Common myeloid progenitor, CD34-positive (primary cell): Measurements from ENCODE around the gene AMPD2.
A peak's percentile ranks its signal among the peaks of the same experiment; 100 is the strongest.

Experiments used
- CTCF ChIA-PET: fragments of 350-600 bp; sonication (Branson Sonifier 250); formaldehyde crosslinking; loops from one replicate; lab custom pipeline; 2021; ENCODE audit warnings: antibody characterized with exemption; lab: Charles Lee
- POLR2A ChIA-PET: fragments of 350-600 bp; sonication (Branson Sonifier 250); formaldehyde crosslinking; loops from one replicate; lab custom pipeline; 2021; ENCODE audit warnings: antibody characterized with exemption; lab: Charles Lee
- DNase-seq, 3 donors: peaks; one replicate each; pipeline versions ENCODE4 v3.0.0 to v3.0.0-alpha.2; 2013
- H3K27ac ChIP-seq, 2 experiments: 1 replicate in 1 of 2; 2 replicates in 1 of 2; pipeline ENCODE4 v1.7.0; 2013; ENCODE audit warnings: inconsistent platforms in 2 of 2, low read length in 2 of 2, mild to moderate bottlenecking in 2 of 2, low read depth in 1 of 2, moderate library complexity in 1 of 2; ENCODE audit not compliant: severe bottlenecking in 2 of 2, insufficient read depth in 1 of 2, poor library complexity in 1 of 2
- H3K27me3 ChIP-seq, 5 experiments: replicated peaks in 2 of 5; 1 replicate in 3 of 5; 2 replicates in 2 of 5; pipeline versions ENCODE4 v1.6.1 to v1.7.0; 2013; ENCODE audit warnings: low read length in 4 of 5, mild to moderate bottlenecking in 2 of 5, moderate library complexity in 2 of 5, inconsistent platforms in 1 of 5; ENCODE audit not compliant: insufficient read depth in 5 of 5, control insufficient read depth in 4 of 5
- H3K36me3 ChIP-seq, 4 experiments: 1 replicate in 2 of 4; 2 replicates in 2 of 4; pipeline versions ENCODE4 v1.6.1 to v1.7.0; 2013; ENCODE audit warnings: low read length in 3 of 4, control low read depth in 1 of 4, mild to moderate bottlenecking in 1 of 4; ENCODE audit not compliant: control insufficient read depth in 4 of 4, insufficient read depth in 4 of 4
- H3K4me1 ChIP-seq, 4 experiments: 1 replicate in 3 of 4; 2 replicates in 1 of 4; pipeline versions ENCODE4 v1.6.1 to v1.7.1; 2013; ENCODE audit warnings: low read length in 3 of 4, mild to moderate bottlenecking in 3 of 4, control low read depth in 1 of 4, inconsistent platforms in 1 of 4, moderate library complexity in 1 of 4; ENCODE audit not compliant: control insufficient read depth in 4 of 4, insufficient read depth in 4 of 4; ENCODE audit errors: control extremely low read depth in 1 of 4
- H3K4me3 ChIP-seq, 7 experiments: 1 replicate in 4 of 7; 2 replicates in 3 of 7; pipeline versions ENCODE4 v1.5.1 to v1.7.0; 2013; ENCODE audit warnings: mild to moderate bottlenecking in 7 of 7, low read length in 6 of 7, moderate library complexity in 6 of 7, inconsistent platforms in 2 of 7, low read depth in 2 of 7, control low read depth in 1 of 7; ENCODE audit not compliant: insufficient read depth in 4 of 7, control insufficient read depth in 1 of 7; ENCODE audit errors: extremely low read depth in 1 of 7
- H3K9me3 ChIP-seq, 5 experiments: 1 replicate in 4 of 5; 2 replicates in 1 of 5; pipeline versions ENCODE4 v1.6.1 to v1.7.1; 2013; ENCODE audit warnings: low read length in 4 of 5, mild to moderate bottlenecking in 2 of 5, inconsistent platforms in 1 of 5, low read depth in 1 of 5, moderate library complexity in 1 of 5; ENCODE audit not compliant: control insufficient read depth in 4 of 5, insufficient read depth in 2 of 5; ENCODE audit errors: control extremely low read depth in 1 of 5
- WGBS: methylation state at CpG from one replicate; pipeline ENCODE4 v1.1.5; 2013; ENCODE audit not compliant: insufficient coverage; 5-methylcytosine and 5-hydroxymethylcytosine counted together

The AMPD2 gene

DNA sequence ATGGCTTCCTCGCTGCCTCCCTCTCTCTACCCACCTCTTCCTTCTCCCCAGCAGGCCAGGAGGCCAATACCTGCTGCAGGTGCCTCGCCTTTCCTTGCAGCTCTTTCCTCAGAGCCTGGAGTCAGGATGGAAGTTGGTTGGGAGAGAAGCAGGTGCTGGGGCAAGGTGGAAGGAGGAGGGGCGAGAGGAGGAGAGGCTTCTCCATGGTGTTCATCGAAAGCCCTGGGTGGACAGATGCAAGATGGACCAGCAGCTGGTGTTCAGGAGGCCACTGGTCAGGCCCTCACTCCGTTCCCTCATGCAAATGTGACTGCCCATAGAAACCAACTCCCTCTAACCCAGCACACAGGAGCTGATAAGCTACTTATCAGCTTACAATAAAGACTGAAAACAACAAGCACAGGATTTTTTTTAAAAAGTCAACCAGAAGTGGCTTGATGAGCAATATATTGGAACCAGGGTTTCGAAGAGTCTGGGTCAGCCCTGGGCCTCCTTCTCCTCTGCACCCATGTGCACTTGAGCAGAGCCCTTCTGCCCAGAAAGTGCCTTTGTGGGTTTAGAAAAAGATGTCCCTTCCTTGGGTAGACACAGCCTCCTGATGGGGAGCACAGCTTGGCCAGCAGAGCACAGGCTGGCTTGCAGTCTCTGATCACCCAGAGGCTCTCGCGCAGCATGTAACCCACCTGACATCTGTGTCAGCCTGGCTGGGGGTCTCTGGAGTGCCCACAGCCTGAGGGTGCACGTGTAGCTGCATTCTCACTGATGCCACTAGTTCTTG, 19.6 kb downstream of the AMPD2 start:
- DNase-seq, result no peak
- ChIA-PET CTCF (interaction anchor here (0.6 to 25.8 kb wide), 30 partner anchors 9 to 372 kb away, joined by 3 to 430 read pairs (median 8); partner anchors contain the start of genes AHCYL1, AMPD2, GNAI3 and GNAT2), POLR2A (interaction anchor here (1.2 kb wide), 1 partner anchor 134 kb away, joined by 4 read pairs; no protein-coding TSS in a partner anchor)
- H3K27ac ChIP-seq, result no peak overlapping the region
- no peak overlapping the region for H3K4me3 ChIP-seq
- H3K36me3 ChIP-seq, result no peaks in the 10 kb centered on the region
- 80% methylated on average over 5 of the region's 9 CpGs for WGBS
- no peaks in the 10 kb centered on the region for H3K27me3 ChIP-seq
- H3K4me1 ChIP-seq, result peaks cover 0 to 44% (median 20%) of the 10 kb centered on the region in 4 experiments
- no peaks in the 10 kb centered on the region for H3K9me3 ChIP-seq

DNA sequence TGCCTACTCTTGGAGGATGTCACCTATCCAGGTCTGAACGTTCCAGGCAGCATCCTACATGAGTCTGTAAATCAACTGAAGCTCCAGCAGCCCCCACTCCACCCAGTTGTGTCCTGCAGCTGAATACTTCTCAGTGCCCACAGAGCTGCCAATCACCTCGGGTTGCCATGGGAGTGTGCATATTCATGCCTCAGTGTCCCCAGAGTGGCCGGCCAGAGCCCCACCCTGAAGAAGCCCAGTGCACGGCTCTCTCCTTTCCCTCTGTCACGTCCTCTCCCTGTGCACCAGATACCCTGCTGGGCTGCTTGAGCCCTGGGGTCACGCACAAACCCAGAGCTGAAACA, 20.2 kb downstream of the AMPD2 start:
- Histone ChIP-seq H3K4me1 (peaks cover 0 to 46% (median 16%) of the 10 kb centered on the region in 4 experiments), H3K27me3 (no peaks in the 10 kb centered on the region), H3K4me3 (no peak overlapping the region), H3K9me3 (no peaks in the 10 kb centered on the region), H3K36me3 (no peaks in the 10 kb centered on the region), H3K27ac (no peak overlapping the region)
- CTCF ChIA-PET, result interaction anchor here (0.6 to 25.8 kb wide), 36 partner anchors 10 to 372 kb away, joined by 3 to 430 read pairs (median 7); partner anchors contain the start of genes AHCYL1, AMPD2, GNAI3 and GNAT2
- WGBS, result 63% methylated on average over 5 of the region's 6 CpGs
- POLR2A ChIA-PET, result interaction anchor here (1.2 to 1.7 kb wide), 3 partner anchors 8 to 134 kb away, joined by 4 to 5 read pairs (median 4); no protein-coding TSS in a partner anchor
- DNase-seq, result no peak

DNA sequence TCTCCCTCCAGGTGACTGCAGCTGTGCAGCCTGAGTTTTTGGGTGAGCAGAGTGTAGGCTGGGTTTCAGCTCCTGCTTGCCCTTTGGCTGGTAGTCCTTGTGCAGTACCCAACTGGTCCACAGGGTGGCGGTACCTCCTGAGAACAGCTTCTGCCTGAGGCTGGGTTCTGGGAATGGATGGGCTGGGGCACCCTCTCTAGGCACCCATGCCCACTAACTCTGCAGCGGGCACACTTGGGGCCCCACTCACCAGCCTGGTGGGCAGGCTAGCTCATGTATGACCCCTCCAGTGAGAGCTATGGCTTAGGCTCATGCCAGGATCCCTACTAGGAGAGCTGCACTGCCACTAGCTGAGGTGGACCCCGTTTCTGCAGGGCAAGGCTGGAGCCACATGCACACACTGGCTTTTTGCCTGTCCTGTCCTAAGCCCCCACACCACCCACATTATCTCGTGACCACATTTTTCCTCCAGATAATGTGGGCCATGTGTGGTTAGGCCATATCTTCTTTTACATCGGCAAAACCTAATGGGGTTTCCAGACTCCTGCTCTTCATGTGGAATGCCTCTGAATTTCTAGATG, 20.7 kb downstream of the AMPD2 start:
- H3K4me3 ChIP-seq, result peak overlapping the region in 2 of 7 experiments; percentile 5 to 29
- H3K27me3 ChIP-seq, result no peaks in the 10 kb centered on the region
- peak; percentile 72 to 86 (median 82) for DNase-seq
- H3K9me3 ChIP-seq, result no peaks in the 10 kb centered on the region
- 0% methylated on average over 4 of the region's 5 CpGs for WGBS
- POLR2A ChIA-PET, result interaction anchor here (1.2 to 1.7 kb wide), 3 partner anchors 8 to 133 kb away, joined by 4 to 5 read pairs (median 4); no protein-coding TSS in a partner anchor
- no peaks in the 10 kb centered on the region for H3K36me3 ChIP-seq
- H3K27ac ChIP-seq, result no peak overlapping the region
- H3K4me1 ChIP-seq, result peaks cover 0 to 43% (median 16%) of the 10 kb centered on the region in 4 experiments
- CTCF ChIA-PET, result interaction anchor here (0.7 to 25.8 kb wide), 39 partner anchors 10 to 371 kb away, joined by 3 to 430 read pairs (median 7); partner anchors contain the start of genes AHCYL1, AMPD2, GNAI3 and GNAT2

DNA sequence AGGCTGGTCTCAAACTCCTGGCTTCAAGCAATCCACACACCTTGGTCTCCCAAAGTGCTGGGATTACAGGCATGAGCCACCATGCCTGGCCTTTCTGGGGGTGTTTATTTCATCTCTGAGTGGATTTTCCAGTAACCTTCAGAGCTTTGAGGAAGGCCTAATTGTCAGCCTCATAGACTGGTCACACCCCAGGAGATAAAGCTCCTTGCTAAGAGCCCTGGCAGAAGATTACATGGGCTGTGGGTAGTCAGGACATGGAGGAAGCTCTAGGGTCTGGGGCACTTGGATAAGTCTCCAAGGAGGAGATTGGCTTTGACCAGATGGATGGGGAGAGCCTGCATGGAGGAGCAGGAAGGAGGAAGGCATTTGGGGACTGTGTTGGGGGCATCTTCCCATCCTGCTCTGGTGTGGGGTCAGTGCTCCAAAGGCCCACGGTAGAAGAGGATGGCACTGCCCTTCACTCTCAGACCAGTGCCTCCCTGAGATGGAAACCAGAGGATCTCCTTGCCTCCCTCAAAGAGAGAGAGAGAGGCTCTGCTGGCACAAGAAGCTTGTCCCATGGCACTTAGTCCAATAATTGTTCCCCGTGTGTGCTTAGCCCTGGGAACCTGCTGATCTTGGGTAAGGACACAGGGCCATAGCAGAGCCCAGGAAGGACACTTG, 21.6 kb downstream of the AMPD2 start:
- Histone ChIP-seq H3K4me3 (no peak overlapping the region), H3K4me1 (peaks cover 0 to 43% (median 16%) of the 10 kb centered on the region in 4 experiments), H3K27ac (no peak overlapping the region), H3K36me3 (no peaks in the 10 kb centered on the region), H3K9me3 (peaks cover 0 to under 1% (median 0%) of the 10 kb centered on the region in 5 experiments), H3K27me3 (no peaks in the 10 kb centered on the region)
- CTCF ChIA-PET, result interaction anchor here (0.8 to 25.8 kb wide), 32 partner anchors 11 to 376 kb away, joined by 3 to 430 read pairs (median 7); partner anchors contain the start of genes AHCYL1, AMPD2, GNAI3 and GNAT2
- WGBS, result 92% methylated on average over 2 of the region's 2 CpGs
- no peak for DNase-seq
- POLR2A ChIA-PET, result interaction anchor here (1.4 to 1.7 kb wide), 2 partner anchors 9 to 95 kb away, joined by 4 to 5 read pairs; no protein-coding TSS in a partner anchor

DNA sequence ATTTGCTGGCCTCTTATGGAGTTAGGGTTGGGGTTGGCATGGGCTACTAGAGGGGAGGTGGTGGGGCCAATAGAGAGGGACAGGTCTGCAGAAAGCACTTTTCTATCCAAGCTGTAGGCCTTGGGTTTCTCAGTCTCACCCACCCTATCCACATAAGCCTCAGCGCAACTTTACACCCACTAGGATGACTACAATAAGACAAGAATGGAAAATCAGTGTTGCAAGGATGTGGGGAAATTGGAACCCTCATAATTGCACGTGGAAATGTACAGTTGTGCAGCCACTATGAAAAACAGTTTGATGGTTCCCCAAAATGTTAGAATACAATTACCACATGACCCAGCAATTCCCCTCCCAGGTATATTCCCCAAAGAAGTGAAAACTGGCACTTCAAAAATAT, 22.2 kb downstream of the AMPD2 start:
- peaks cover 0 to 43% (median 16%) of the 10 kb centered on the region in 4 experiments for H3K4me1 ChIP-seq
- peaks cover 0 to 3% (median 0%) of the 10 kb centered on the region in 5 experiments for H3K9me3 ChIP-seq
- no peak for DNase-seq
- no peaks in the 10 kb centered on the region for H3K27me3 ChIP-seq
- ChIA-PET POLR2A (no interaction called here), CTCF (interaction anchor here (0.8 to 25.8 kb wide), 16 partner anchors 12 to 375 kb away, joined by 4 to 430 read pairs (median 12); partner anchors contain the start of genes AHCYL1, GNAI3, GPR61 and GSTM2)
- no peak overlapping the region for H3K4me3 ChIP-seq
- WGBS, result 40% methylated on average over 1 of the region's 2 CpGs
- H3K27ac ChIP-seq, result no peak overlapping the region
- no peaks in the 10 kb centered on the region for H3K36me3 ChIP-seq

DNA sequence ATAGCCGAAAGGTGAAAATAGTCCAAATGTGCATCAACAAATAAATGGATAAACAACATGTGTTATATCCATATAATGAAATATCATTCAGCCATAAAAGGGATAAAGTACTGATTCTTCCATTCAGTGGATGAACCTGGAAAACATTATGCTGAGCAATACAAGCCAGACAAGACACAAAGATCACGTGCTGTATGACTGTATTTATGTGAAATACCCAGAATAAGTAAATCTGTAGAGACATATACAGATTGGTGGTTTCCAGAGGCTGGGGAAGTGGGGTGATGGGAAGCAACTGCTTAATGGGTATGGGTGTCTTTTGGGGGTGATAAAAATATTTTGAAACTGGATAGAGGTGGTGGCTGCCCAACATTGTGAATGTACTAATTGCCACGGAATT, 23.0 kb downstream of the AMPD2 start:
- Histone ChIP-seq H3K27ac (no peak overlapping the region), H3K27me3 (no peaks in the 10 kb centered on the region), H3K4me3 (no peak overlapping the region), H3K36me3 (no peaks in the 10 kb centered on the region), H3K9me3 (peaks cover 0 to 3% (median 0%) of the 10 kb centered on the region in 5 experiments), H3K4me1 (peaks cover 0 to 43% (median 16%) of the 10 kb centered on the region in 4 experiments)
- POLR2A ChIA-PET, result no interaction called here
- WGBS, result 67% methylated on average over 1 of the region's 3 CpGs
- CTCF ChIA-PET, result interaction anchor here (0.7 to 25.8 kb wide), 13 partner anchors 10 to 369 kb away, joined by 3 to 430 read pairs (median 5); partner anchors contain the start of genes GNAI3, GPR61, GSTM1 and GSTM2
- no peak for DNase-seq
